ENCODE measurements around the gene ARMC10. TPM values are rescaled to one million over a fixed set of nuclear protein-coding genes. Genes with fewer than 3 reads are reported as not detected.

The ARMC10 gene
- total RNA-seq, 4 donors from 2014 or later, result 36.2 to 75.9 (median 57.0) TPM

DNA sequence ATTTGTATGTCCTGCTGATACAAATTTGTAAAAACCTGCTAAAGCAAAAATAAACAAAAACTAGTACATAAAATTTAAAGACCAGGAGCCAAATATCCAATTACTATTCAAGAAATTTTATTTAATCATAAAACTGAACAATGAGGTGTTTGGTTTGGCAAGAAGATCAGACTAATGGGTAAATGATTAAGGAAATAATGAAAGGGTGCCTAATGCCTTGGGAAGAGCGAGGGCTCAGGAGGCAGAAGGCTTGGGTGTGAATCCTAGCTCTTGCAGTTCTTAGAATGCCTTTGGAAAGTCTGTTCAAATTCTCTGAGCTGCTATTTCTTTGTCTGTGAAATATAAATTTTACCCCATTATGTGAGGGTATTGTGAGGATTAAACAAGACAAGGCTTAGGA is 41.6 kb downstream of the ARMC10 start:
- no peak for TF ChIP-seq POLR2A (IDR thresholded peaks at IDR 0.05)
- TF ChIP-seq, protein P1, sequence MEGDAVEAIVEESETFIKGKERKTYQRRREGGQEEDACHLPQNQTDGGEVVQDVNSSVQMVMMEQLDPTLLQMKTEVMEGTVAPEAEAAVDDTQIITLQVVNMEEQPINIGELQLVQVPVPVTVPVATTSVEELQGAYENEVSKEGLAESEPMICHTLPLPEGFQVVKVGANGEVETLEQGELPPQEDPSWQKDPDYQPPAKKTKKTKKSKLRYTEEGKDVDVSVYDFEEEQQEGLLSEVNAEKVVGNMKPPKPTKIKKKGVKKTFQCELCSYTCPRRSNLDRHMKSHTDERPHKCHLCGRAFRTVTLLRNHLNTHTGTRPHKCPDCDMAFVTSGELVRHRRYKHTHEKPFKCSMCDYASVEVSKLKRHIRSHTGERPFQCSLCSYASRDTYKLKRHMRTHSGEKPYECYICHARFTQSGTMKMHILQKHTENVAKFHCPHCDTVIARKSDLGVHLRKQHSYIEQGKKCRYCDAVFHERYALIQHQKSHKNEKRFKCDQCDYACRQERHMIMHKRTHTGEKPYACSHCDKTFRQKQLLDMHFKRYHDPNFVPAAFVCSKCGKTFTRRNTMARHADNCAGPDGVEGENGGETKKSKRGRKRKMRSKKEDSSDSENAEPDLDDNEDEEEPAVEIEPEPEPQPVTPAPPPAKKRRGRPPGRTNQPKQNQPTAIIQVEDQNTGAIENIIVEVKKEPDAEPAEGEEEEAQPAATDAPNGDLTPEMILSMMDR (IDR thresholded peaks at IDR 0.05), result no peak
- 80 to 92% methylated on average over 1 of the region's 1 CpG for WGBS, 2 donors
- no peak overlapping the region for H3K4me3 ChIP-seq (ENCODE audit: low read depth, poor library complexity, severe bottlenecking)
- intact Hi-C loops (cut with DNase I; ENCODE audit: low total_unique reads), result no loop called here
- no peak for DNase-seq (ENCODE audit: low spot score in 2 of 2)

GRCh38 chr7:103116991-103117390 is 42.1 kb downstream of the ARMC10 start:
- no peak overlapping the region for H3K4me3 ChIP-seq (ENCODE audit: low read depth, poor library complexity, severe bottlenecking)
- DNase-seq (ENCODE audit: low spot score in 2 of 2), result no peak
- intact Hi-C loops (cut with DNase I; ENCODE audit: low total_unique reads), result no loop called here
- TF ChIP-seq POLR2A (IDR thresholded peaks at IDR 0.05), result no peak
- TF ChIP-seq, protein P1 (IDR thresholded peaks at IDR 0.05), result no peak

GRCh38 chr7:103117465-103117864 is 42.5 kb downstream of the ARMC10 start:
- 85 to 90% methylated on average over 2 of the region's 2 CpGs for WGBS, 2 donors
- DNase-seq (ENCODE audit: low spot score in 2 of 2), result no peak
- intact Hi-C loops (cut with DNase I; ENCODE audit: low total_unique reads), result no loop called here
- H3K4me3 ChIP-seq (ENCODE audit: low read depth, poor library complexity, severe bottlenecking), result no peak overlapping the region
- TF ChIP-seq, protein P1 (IDR thresholded peaks at IDR 0.05), result no peak
- no peak for TF ChIP-seq POLR2A (IDR thresholded peaks at IDR 0.05)

DNA sequence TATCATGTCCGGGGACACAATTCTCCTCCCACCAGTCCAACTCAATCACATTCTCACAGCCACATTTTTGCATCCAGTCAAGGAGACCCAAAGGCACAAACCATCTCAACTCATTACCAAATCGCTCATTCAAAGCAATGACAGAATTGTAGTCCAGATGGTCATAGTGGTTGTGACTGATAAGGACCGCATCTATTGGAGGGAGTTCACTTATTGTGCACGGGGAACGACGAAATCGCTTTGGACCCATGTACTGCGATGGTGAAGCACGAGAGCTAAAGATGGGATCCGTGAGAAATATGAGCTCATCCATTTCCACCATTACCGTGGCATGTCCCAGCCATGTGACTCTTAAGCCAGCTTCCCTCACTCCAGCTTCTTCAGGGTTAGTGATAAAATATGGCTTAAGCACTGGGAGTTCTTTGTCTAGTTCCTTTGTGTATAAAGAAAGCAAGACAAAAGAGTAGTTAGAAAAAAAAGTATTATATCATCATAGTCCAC is 44.9 kb downstream of the ARMC10 start:
- TF ChIP-seq, protein P1 (IDR thresholded peaks at IDR 0.05), result no peak
- TF ChIP-seq POLR2A (IDR thresholded peaks at IDR 0.05), result no peak
- intact Hi-C loops (cut with DNase I; ENCODE audit: low total_unique reads), result no loop called here
- no peak overlapping the region for H3K4me3 ChIP-seq (ENCODE audit: low read depth, poor library complexity, severe bottlenecking)
- no peak for DNase-seq (ENCODE audit: low spot score in 2 of 2)
- WGBS, 2 donors, result 96 to 97% methylated on average over 11 of the region's 11 CpGs

DNA sequence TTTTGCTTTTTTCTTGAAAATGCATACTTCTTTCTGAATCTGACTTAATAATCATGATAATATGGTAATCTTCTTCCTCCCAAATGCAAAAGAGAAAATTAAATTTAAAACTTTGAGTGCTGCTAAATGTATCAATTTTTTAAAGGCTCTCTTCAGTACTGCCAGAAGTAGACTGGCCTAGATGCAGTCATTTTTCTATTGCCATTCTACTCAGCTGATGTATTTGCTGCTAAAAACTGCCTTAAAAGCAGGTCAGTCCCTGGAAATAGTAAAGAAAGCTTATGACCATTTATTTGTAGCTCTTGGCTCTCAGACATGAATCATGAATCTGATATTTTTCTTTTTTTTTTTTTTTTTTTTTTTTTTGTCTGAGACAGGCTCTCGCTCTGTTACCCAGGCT is 45.4 kb downstream of the ARMC10 start:
- DNase-seq (ENCODE audit: low spot score in 2 of 2), result no peak
- no peak overlapping the region for H3K4me3 ChIP-seq (ENCODE audit: low read depth, poor library complexity, severe bottlenecking)
- no peak for TF ChIP-seq POLR2A (IDR thresholded peaks at IDR 0.05)
- TF ChIP-seq, protein P1 (IDR thresholded peaks at IDR 0.05), result no peak
- intact Hi-C loops (cut with DNase I; ENCODE audit: low total_unique reads), result no loop called here
- 96 to 100% methylated on average over 1 of the region's 1 CpG for WGBS, 2 donors

GRCh38 chr7:103121641-103122040 is 46.7 kb downstream of the ARMC10 start:
- TF ChIP-seq, protein P1 (IDR thresholded peaks at IDR 0.05), result no peak
- H3K4me3 ChIP-seq (ENCODE audit: low read depth, poor library complexity, severe bottlenecking), result no peak overlapping the region
- intact Hi-C loops (cut with DNase I; ENCODE audit: low total_unique reads), result no loop called here
- no peak for DNase-seq (ENCODE audit: low spot score in 2 of 2)

Measured in lower leg skin (tissue), 4 donors.